SH-SY5Y (cell line): ENCODE results near the gene IL32.

Experiments
- GATA2 ChIP-seq: IDR thresholded peaks from 2 replicates; pipeline ENCODE4 v1.6.1; 2011; ENCODE audit warnings: mild to moderate bottlenecking, low read depth, low read length
- GATA3 ChIP-seq: IDR thresholded peaks from 2 replicates; pipeline ENCODE4 v1.6.1; 2011; ENCODE audit warnings: low read depth, mild to moderate bottlenecking, low read length, moderate library complexity

The IL32 gene

DNA sequence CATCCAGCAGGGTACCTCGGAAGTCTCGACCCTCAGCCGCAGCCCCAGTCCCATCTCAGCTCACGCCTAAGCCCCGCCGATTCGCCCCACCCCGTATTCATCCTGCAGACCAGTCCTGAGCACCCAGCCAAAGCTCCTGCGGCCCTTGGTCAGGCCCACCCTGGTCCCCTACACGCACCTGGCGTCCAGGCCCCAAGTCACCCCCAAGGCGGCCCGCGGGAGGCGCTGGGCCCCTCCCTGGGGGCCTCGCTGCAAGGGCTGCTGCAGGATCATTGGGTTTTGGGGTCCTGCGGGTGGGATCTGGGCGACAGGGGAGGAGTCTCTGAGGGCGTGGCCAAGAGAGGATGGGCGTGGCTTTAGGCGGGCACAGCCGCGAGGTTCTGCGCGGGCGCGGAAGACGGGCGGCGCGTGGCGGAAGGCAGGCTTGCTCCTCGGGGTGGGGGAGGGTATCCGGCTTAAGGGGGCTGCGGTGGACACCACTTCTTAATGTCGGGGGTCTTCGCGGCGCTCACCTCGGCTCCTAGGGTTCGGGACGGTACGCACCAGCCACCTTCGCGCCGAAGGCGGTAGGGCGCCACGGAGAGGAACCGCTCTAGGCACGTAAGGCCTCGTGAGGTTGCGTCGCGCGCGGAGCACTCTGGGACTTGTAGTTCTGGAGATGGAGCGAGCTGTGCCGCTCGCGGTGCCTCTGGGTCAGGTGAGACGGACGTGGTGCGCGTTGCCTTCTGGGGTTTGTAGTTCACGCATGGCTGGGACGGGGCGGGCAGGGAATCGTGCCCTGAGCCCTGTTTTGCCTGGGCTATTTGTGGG is 41.6 kb upstream of the IL32 start, which contains the start of the genes HCFC1R1 and THOC6:
HCFC1R1 (minus strand) TSS at position 274 of the 810 bp plus-strand sequence; CDS start at position 273, 1 bp downstream.
THOC6 (plus strand) TSS at position 367 of the 810 bp plus-strand sequence; CDS start at position 659, 292 bp downstream.
- TF ChIP-seq GATA2 (no peak), GATA3 (no peak)

DNA sequence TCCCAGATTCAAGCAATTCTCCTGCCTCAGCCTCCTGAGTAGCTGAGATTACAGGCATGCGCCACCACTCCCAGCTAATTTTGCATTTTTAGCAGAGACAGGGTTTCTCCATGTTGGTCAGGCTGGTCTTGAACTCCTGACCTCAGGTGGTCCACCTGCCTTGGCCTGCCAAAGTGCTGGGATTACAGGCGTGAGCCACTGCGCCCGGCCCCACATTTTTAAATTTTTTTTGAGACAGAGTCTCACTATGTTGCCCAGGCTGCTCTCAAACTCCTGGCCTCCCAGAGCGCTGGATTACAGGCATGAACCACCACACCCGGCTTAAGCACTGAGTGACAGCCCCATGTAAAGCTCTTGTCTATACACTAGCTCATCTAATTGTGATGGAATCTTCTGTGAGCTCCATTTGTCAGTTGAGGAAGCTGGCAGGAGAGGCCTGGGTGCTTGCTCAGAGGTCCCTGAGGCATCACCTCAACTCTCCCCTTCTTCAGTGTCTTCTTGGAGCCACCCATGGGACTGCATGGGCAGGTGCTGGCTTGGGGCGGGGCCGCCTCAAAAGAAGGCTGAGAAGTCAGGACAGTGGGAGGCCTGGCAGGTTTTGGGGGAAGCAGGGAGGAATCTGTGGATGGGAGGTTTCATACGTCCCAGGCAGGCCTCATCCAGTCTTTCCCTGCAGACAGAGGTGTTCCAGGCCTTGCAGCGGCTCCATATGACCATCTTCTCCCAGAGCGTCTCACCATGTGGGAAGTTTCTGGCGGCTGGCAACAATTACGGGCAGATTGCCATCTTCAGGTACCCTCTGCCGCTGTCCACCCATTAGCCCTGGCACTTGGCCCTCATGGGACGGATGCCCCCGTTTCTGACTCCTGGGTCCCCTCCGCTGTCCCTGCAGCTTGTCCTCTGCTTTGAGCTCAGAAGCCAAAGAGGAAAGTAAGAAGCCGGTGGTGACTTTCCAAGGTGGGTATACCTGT is 40.1 kb upstream of the IL32 start:
- TF ChIP-seq GATA2 = no peak
- no peak for TF ChIP-seq GATA3

DNA sequence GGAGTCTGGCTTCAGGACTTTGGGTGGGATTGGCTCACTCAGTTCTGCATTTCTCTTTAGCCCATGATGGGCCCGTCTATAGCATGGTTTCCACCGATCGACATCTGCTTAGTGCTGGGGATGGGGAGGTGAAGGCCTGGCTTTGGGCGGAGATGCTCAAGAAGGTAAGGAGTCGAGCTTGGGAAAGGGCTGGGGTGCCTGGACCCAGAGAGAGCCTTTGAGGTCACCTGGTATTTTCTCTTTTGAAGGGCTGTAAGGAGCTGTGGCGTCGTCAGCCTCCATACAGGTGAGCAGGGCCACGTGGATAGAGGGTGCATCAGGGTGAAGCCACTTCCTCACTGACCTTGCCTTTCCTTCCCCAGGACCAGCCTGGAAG is 39.4 kb upstream of the IL32 start:
- TF ChIP-seq GATA2 = no peak
- no peak for TF ChIP-seq GATA3

GRCh38 chr16:3026609-3027488 is 38.6 kb upstream of the IL32 start:
- TF ChIP-seq GATA3 = no peak
- no peak for TF ChIP-seq GATA2

GRCh38 chr16:3027489-3027795 is 38.0 kb upstream of the IL32 start:
- TF ChIP-seq GATA2 = no peak

DNA sequence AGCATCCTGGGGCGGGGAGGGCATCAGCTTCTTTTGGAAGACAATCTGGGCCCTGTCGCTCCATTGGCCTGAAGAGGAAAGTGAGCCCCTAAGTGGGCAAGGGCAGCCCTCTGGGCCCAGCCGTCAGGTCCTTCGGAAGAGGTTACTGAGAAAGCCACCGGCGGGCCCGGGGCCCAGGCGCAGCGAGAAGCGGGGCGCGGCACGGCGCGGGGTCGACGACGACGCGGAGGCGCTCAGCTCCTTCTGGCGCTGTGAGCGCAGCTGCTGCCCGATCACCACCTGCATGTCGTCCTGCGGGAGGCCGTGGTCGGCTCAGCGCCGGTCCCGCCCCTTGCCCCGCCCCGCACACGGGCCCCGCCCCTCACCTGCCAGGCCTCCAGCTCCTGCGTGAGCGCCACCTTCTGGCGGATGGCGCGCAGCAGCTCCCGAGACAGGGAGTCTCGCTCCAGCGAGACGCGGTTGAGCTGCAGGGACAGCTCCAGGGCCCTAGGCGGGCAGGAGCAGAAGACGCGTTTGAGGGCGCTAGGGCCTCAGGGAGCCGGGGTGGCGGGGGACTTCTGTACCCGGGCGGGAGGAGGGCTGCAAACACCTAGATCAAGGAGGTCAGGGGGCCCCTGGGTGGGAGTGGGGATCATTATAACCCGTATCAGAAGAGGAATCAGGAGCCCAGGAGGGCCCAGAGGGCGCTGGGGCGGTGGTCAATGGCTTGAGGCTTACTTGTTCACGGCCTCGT is 37.3 kb upstream of the IL32 start:
- TF ChIP-seq GATA3 (no peak), GATA2 (no peak)

DNA sequence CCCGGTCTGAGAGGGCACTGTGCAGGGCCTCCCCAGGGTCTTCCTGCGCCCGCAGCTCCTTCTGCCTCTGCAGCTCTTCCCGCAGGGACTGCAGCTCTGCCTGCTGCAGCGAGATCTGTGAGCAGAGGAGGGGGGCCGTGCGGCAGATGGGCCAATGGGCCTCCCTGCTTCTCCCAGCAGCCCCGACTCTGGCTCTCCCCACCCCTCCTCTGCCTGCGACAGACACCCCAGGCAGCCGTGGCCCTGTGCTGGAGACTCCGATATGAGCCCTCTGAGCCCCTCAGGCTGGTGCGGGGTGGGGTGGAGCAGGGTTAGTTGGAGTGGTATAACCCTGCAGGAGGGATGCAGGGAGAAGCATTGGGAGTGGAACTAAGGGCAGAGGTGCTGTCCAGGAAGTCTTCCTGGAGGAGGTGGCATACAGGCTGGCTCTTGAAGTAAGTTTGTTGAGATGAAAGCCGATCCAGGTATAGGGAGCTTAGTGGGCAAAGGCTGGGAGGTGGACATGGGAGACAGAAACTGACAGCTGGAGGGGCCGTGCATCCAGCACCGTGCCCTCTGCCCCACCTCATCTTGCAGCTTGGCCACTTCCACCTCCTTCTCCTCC is 36.6 kb upstream of the IL32 start:
- TF ChIP-seq GATA3 = no peak
- no peak for TF ChIP-seq GATA2

- no peak for TF ChIP-seq GATA3
- no peak for TF ChIP-seq GATA2
Observed at GRCh38 chr16:3029491-3030221, 35.8 kb upstream of the IL32 start.

- TF ChIP-seq GATA2 = no peak
- no peak for TF ChIP-seq GATA3
Observed at GRCh38 chr16:3030222-3031212, 34.9 kb upstream of the IL32 start.

- TF ChIP-seq GATA3 (no peak), GATA2 (no peak)
Observed at GRCh38 chr16:3032624-3033023, 32.8 kb upstream of the IL32 start.
